HCT116 (cell line): Measurements from ENCODE around the gene NHERF1.

Source experiments
- CTCF ChIP-seq, 3 experiments: fragments of 200-600 bp in 1 of 3; sonication (generic) in 1 of 3; IDR thresholded peaks in 2 of 3; conservative IDR thresholded peaks in 1 of 3; 2 replicates each; pipeline ENCODE4 v1.5.1; 2012 to 2017; ENCODE audit warnings: low read depth in 2 of 3, low read length in 2 of 3, antibody characterized with exemption in 1 of 3, borderline replicate concordance in 1 of 3, control low read depth in 1 of 3, mild to moderate bottlenecking in 1 of 3, mixed read lengths in 1 of 3, mixed run types in 1 of 3, moderate library complexity in 1 of 3; ENCODE audit not compliant: insufficient read depth in 1 of 3
- EZH2 ChIP-seq: fragments of 200-600 bp; sonication (generic); IDR thresholded peaks from 2 replicates; pipeline ENCODE4 v1.6.1; 2017; ENCODE audit warnings: antibody characterized with exemption, mixed run types
- POLR2A ChIP-seq: IDR thresholded peaks from 2 replicates; pipeline ENCODE4 v1.7.0; 2011; ENCODE audit warnings: borderline replicate concordance; ENCODE audit not compliant: insufficient read depth, insufficient read length; ENCODE audit errors: extremely low read depth
- ZBTB33 ChIP-seq: IDR thresholded peaks from 2 replicates; pipeline ENCODE4 v1.6.1; 2011; ENCODE audit warnings: mild to moderate bottlenecking, low read length, moderate library complexity; ENCODE audit not compliant: insufficient replicate concordance; ENCODE audit errors: extremely low read depth
- ZNF274 ChIP-seq: fragments of 200-500 bp; sonication (Bioruptor generic); IDR thresholded peaks from 2 replicates; pipeline ENCODE4 v1.6.1; 2014; ENCODE audit warnings: mild to moderate bottlenecking, low read depth, low read length, inconsistent platforms

- TF ChIP-seq ZNF274, result no peak
- no peak for TF ChIP-seq CTCF (IDR thresholded peaks at IDR 0.05 in 2 of 3, conservative IDR thresholded peaks at IDR 0.05 in 1 of 3; ENCODE audit: borderline replicate concordance in 1 of 3, insufficient read depth in 1 of 3, low read depth in 2 of 3, low read length in 2 of 3)
- no peak for TF ChIP-seq ZBTB33
- TF ChIP-seq POLR2A, result no peak
- TF ChIP-seq EZH2, result no peak
Measured at GRCh38 chr17:74808714-74809430, 60.4 kb downstream of the NHERF1 start.
